ENCODE data around the gene OR10G3. TPM values are rescaled to one million over a fixed set of nuclear protein-coding genes. Genes with fewer than 3 reads are reported as not detected.
A peak's percentile ranks its signal among the peaks of the same experiment; 100 is the strongest.

Gene OR10G3
- total RNA-seq, 1 donor from 2014 or later = not detected

GRCh38 chr14:21524575-21525490, 55.0 kb downstream of the OR10G3 start:
- no peak for DNase-seq (ENCODE audit: low spot score, unreplicated experiment)
- Mint-ChIP-seq H3K4me1 (ENCODE audit: low read depth) (peaks cover 50% of the 10 kb centered on the region), H3K27ac (peak overlapping the region; percentile 79), H3K4me3 (ENCODE audit: low read depth) (peak overlapping the region; percentile 83), H3K9me3 (ENCODE audit: low read depth) (no peaks in the 10 kb centered on the region), H3K36me3 (ENCODE audit: insufficient read depth) (peaks cover 24% of the 10 kb centered on the region), H3K27me3 (no peaks in the 10 kb centered on the region)
- no peak for TF ChIP-seq CTCF (IDR thresholded peaks at IDR 0.05; ENCODE audit: unreplicated experiment)

- H3K4me3 Mint-ChIP-seq (ENCODE audit: low read depth) = peak overlapping the region; percentile 40
- no peaks in the 10 kb centered on the region for H3K27me3 Mint-ChIP-seq
- peak overlapping the region; percentile 22 for H3K27ac Mint-ChIP-seq
- no peaks in the 10 kb centered on the region for H3K9me3 Mint-ChIP-seq (ENCODE audit: low read depth)
- TF ChIP-seq CTCF (IDR thresholded peaks at IDR 0.05; ENCODE audit: unreplicated experiment) = no peak
- no peak for DNase-seq (ENCODE audit: low spot score, unreplicated experiment)
- H3K4me1 Mint-ChIP-seq (ENCODE audit: low read depth) = peaks cover 44% of the 10 kb centered on the region
- peaks cover 24% of the 10 kb centered on the region for H3K36me3 Mint-ChIP-seq (ENCODE audit: insufficient read depth)
Measured at GRCh38 chr14:21523203-21523602, 56.7 kb downstream of the OR10G3 start.

- no peak for DNase-seq (ENCODE audit: low spot score, unreplicated experiment)
- Mint-ChIP-seq H3K4me1 (ENCODE audit: low read depth) (peaks cover 34% of the 10 kb centered on the region), H3K36me3 (ENCODE audit: insufficient read depth) (peaks cover 24% of the 10 kb centered on the region), H3K27ac (no peak overlapping the region), H3K9me3 (ENCODE audit: low read depth) (no peaks in the 10 kb centered on the region), H3K27me3 (no peaks in the 10 kb centered on the region), H3K4me3 (ENCODE audit: low read depth) (no peak overlapping the region)
- no peak for TF ChIP-seq CTCF (IDR thresholded peaks at IDR 0.05; ENCODE audit: unreplicated experiment)
Measured at GRCh38 chr14:21521501-21521900, 58.4 kb downstream of the OR10G3 start.

DNA sequence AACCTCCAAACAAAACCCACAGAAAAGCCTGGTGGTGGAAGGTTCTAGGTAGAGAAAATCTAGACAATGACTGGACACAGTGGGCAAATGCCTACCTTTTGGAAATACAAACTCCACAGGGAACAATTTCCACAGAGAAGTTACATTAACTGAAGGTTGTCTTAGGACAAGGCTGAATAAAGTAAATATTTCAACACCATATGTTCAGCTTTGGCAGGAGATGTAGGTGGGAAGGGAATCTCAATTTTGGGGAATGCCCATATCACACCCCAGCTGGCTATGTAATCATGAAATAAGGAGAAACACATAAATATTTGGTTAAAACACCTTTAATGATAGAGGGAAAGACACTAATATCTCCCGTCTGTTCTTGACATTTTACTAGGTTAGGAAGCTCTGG, 59.1 kb downstream of the OR10G3 start:
- no peak for TF ChIP-seq CTCF (IDR thresholded peaks at IDR 0.05; ENCODE audit: unreplicated experiment)
- no peaks in the 10 kb centered on the region for H3K27me3 Mint-ChIP-seq
- H3K4me1 Mint-ChIP-seq (ENCODE audit: low read depth) = peaks cover 34% of the 10 kb centered on the region
- H3K36me3 Mint-ChIP-seq (ENCODE audit: insufficient read depth) = peaks cover 24% of the 10 kb centered on the region
- no peaks in the 10 kb centered on the region for H3K9me3 Mint-ChIP-seq (ENCODE audit: low read depth)
- DNase-seq (ENCODE audit: low spot score, unreplicated experiment) = no peak
- H3K27ac Mint-ChIP-seq = peak overlapping the region; percentile 63
- H3K4me3 Mint-ChIP-seq (ENCODE audit: low read depth) = no peak overlapping the region

- peak overlapping the region; percentile 30 for H3K27ac Mint-ChIP-seq
- peaks cover 34% of the 10 kb centered on the region for H3K4me1 Mint-ChIP-seq (ENCODE audit: low read depth)
- no peaks in the 10 kb centered on the region for H3K27me3 Mint-ChIP-seq
- H3K4me3 Mint-ChIP-seq (ENCODE audit: low read depth) = no peak overlapping the region
- TF ChIP-seq CTCF (IDR thresholded peaks at IDR 0.05; ENCODE audit: unreplicated experiment) = no peak
- DNase-seq (ENCODE audit: low spot score, unreplicated experiment) = no peak
- no peaks in the 10 kb centered on the region for H3K9me3 Mint-ChIP-seq (ENCODE audit: low read depth)
- H3K36me3 Mint-ChIP-seq (ENCODE audit: insufficient read depth) = peaks cover 17% of the 10 kb centered on the region
Measured at GRCh38 chr14:21518725-21519124, 61.2 kb downstream of the OR10G3 start.

Other genes with a start within 250 kb of the OR10G3 start
- 106 and 108 TPM in 2 replicates for gene SUPT16H, start 196.1 kb downstream of the OR10G3 start, total RNA-seq
- gene CHD8, start 124.0 kb downstream of the OR10G3 start, total RNA-seq = 147 and 149 TPM in 2 replicates
- gene RAB2B, start 103.1 kb downstream of the OR10G3 start, total RNA-seq = 41.0 and 45.2 TPM in 2 replicates
- gene TOX4, start 102.9 kb downstream of the OR10G3 start, total RNA-seq = 65.1 and 71.8 TPM in 2 replicates
- 82.6 and 82.7 TPM in 2 replicates for gene METTL3, start 68.7 kb downstream of the OR10G3 start, total RNA-seq
- gene SALL2, start 53.7 kb downstream of the OR10G3 start, total RNA-seq = 83.5 and 89.2 TPM in 2 replicates
- gene OR10G2, start 54.9 kb upstream of the OR10G3 start, total RNA-seq = not detected in 2 replicates
- not detected in 2 replicates for gene OR4E2, start 73.8 kb upstream of the OR10G3 start, total RNA-seq
- gene OR4E1, start 93.7 kb upstream of the OR10G3 start, total RNA-seq = not detected in 2 replicates